Hypothalamus (tissue), 51 donors: Measurements from ENCODE around the gene CFAP299.
"Not testable (repeated sequence)": the region's sequence is repeated elsewhere in the genome, so short reads cannot be mapped to it uniquely, and the experiment has no call there.

ENCODE experiments used
- DNase-seq, 51 donors: peaks; one replicate each; lab custom pipeline; 2025; lab: John Stamatoyannopoulos, UW

CFAP299 gene

GRCh38 chr4:80439294-80440061 is 103.9 kb downstream of the CFAP299 start:
- DNase-seq: not testable (repeated sequence)

- no peak for DNase-seq
Measured at GRCh38 chr4:80446248-80446647, 110.7 kb downstream of the CFAP299 start.

- DNase-seq: no peak
Measured at GRCh38 chr4:80446664-80447063, 111.1 kb downstream of the CFAP299 start.

- DNase-seq: no peak
Measured at GRCh38 chr4:80447493-80447892, 112.0 kb downstream of the CFAP299 start.

GRCh38 chr4:80448056-80448455 is 112.5 kb downstream of the CFAP299 start:
- no peak for DNase-seq

- no peak for DNase-seq
Measured at GRCh38 chr4:80452055-80452454, 116.5 kb downstream of the CFAP299 start.

- DNase-seq: no peak
Measured at GRCh38 chr4:80452768-80453167, 117.2 kb downstream of the CFAP299 start.

- DNase-seq: no peak
Measured at GRCh38 chr4:80454040-80454439, 118.5 kb downstream of the CFAP299 start.

- DNase-seq: no peak
Measured at GRCh38 chr4:80454556-80454955, 119.0 kb downstream of the CFAP299 start.

GRCh38 chr4:80459918-80460473 is 124.5 kb downstream of the CFAP299 start:
- DNase-seq: no peak

- no peak for DNase-seq
Measured at GRCh38 chr4:80461412-80461811, 125.9 kb downstream of the CFAP299 start.

- no peak for DNase-seq
Measured at GRCh38 chr4:80462621-80463091, 127.1 kb downstream of the CFAP299 start.

GRCh38 chr4:80463509-80463908 is 128.0 kb downstream of the CFAP299 start:
- DNase-seq: no peak

GRCh38 chr4:80465238-80465637 is 129.7 kb downstream of the CFAP299 start:
- DNase-seq: no peak

GRCh38 chr4:80465736-80466135 is 130.2 kb downstream of the CFAP299 start:
- DNase-seq: no peak

GRCh38 chr4:80466618-80467017 is 131.1 kb downstream of the CFAP299 start:
- DNase-seq: no peak

- peak in 1 of 51 donors; percentile 0 for DNase-seq
Measured at GRCh38 chr4:80471756-80472155, 136.2 kb downstream of the CFAP299 start.

GRCh38 chr4:80475236-80475635 is 139.7 kb downstream of the CFAP299 start:
- no peak for DNase-seq

GRCh38 chr4:80475798-80476197 is 140.3 kb downstream of the CFAP299 start:
- no peak for DNase-seq

- no peak for DNase-seq
Measured at GRCh38 chr4:80484712-80485111, 149.2 kb downstream of the CFAP299 start.

GRCh38 chr4:80486603-80487002 is 151.1 kb downstream of the CFAP299 start:
- DNase-seq: no peak

GRCh38 chr4:80489798-80490197 is 154.3 kb downstream of the CFAP299 start:
- DNase-seq: no peak
